Measurements from ENCODE around the gene PNKP.

PNKP gene

DNA sequence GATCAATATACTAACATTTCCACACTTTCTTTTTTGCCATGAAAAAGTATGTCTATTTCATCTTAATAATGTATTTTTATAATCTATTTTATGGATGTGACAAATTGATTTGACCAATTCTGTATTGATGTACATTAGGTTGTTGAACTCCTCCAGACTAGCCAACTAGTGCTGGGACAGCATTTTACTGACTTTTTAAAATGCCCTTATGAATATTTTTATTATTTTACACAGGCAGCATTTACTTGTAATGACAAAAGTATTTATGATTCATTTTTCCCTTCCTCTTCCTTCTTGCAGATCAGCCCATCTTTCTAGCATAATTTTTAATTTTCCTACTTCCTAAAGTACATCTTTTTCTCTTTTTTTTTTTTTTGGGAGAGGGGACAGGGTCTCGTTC lies 53.4 kb downstream of the PNKP start:
- H3K9me3 Mint-ChIP-seq: no peaks in the 10 kb centered on the region
- peak overlapping the region; percentile 42 to 99 (median 98) for H3K27ac Mint-ChIP-seq
- peaks cover 5% of the 10 kb centered on the region for H3K27me3 Mint-ChIP-seq (ENCODE audit: low read depth)
- no peaks in the 10 kb centered on the region for H3K36me3 Mint-ChIP-seq (ENCODE audit: low read depth)
- H3K4me3 Mint-ChIP-seq: peak overlapping the region; percentile 71 to 97 (median 93)
- no peak for TF ChIP-seq CTCF (IDR thresholded peaks at IDR 0.05; ENCODE audit: unreplicated experiment in 3 of 3)
- peaks cover 33% of the 10 kb centered on the region for H3K4me1 Mint-ChIP-seq

- peak; percentile 40 to 52 (median 41) for TF ChIP-seq CTCF (IDR thresholded peaks at IDR 0.05; ENCODE audit: unreplicated experiment in 3 of 3)
- no peaks in the 10 kb centered on the region for H3K36me3 Mint-ChIP-seq (ENCODE audit: low read depth)
- peak within 1 kb of the TSS; percentile 91 to 97 (median 93) for H3K4me3 Mint-ChIP-seq
- H3K27me3 Mint-ChIP-seq (ENCODE audit: low read depth): peaks cover 5% of the 10 kb centered on the region
- peak within 1 kb of the TSS; percentile 98 to 99 (median 99) for H3K27ac Mint-ChIP-seq
- peaks cover 37% of the 10 kb centered on the region for H3K4me1 Mint-ChIP-seq
- no peaks in the 10 kb centered on the region for H3K9me3 Mint-ChIP-seq
Measured at GRCh38 chr19:49812997-49813861, 54.1 kb downstream of the PNKP start, which contains the start of gene FUZ. Gene FUZ, minus strand, starts transcription at chr19:49813292. Its CDS starts 186 bp downstream, at chr19:49813106.

GRCh38 chr19:49812452-49812996 lies 54.9 kb downstream of the PNKP start:
- Mint-ChIP-seq H3K36me3 (ENCODE audit: low read depth) (no peaks in the 10 kb centered on the region), H3K9me3 (no peaks in the 10 kb centered on the region), H3K27me3 (ENCODE audit: low read depth) (peaks cover 5% of the 10 kb centered on the region), H3K4me3 (peak overlapping the region; percentile 91 to 97 (median 93)), H3K27ac (peak overlapping the region; percentile 98 to 99 (median 99)), H3K4me1 (peaks cover 40% of the 10 kb centered on the region)
- no peak for TF ChIP-seq CTCF (IDR thresholded peaks at IDR 0.05; ENCODE audit: unreplicated experiment in 3 of 3)

- Mint-ChIP-seq H3K36me3 (ENCODE audit: low read depth) (peaks cover 3% of the 10 kb centered on the region), H3K4me1 (peaks cover 36% of the 10 kb centered on the region), H3K27ac (no peak overlapping the region), H3K27me3 (ENCODE audit: low read depth) (peaks cover 5% of the 10 kb centered on the region), H3K9me3 (no peaks in the 10 kb centered on the region), H3K4me3 (peak overlapping the region; percentile 57 to 97 (median 93))
- no peak for TF ChIP-seq CTCF (IDR thresholded peaks at IDR 0.05; ENCODE audit: unreplicated experiment in 3 of 3)
Measured at GRCh38 chr19:49811328-49811727, 56.0 kb downstream of the PNKP start.
